ENCODE measurements around the gene CYP4F2. TPM values are rescaled to one million over a fixed set of nuclear protein-coding genes. Genes with fewer than 3 reads are reported as not detected.
"Not testable (repeated sequence)": the region's sequence is repeated elsewhere in the genome, so short reads cannot be mapped to it uniquely, and the experiment has no call there.

CYP4F2 gene
- polyA plus RNA-seq, 10 donors = not detected

DNA sequence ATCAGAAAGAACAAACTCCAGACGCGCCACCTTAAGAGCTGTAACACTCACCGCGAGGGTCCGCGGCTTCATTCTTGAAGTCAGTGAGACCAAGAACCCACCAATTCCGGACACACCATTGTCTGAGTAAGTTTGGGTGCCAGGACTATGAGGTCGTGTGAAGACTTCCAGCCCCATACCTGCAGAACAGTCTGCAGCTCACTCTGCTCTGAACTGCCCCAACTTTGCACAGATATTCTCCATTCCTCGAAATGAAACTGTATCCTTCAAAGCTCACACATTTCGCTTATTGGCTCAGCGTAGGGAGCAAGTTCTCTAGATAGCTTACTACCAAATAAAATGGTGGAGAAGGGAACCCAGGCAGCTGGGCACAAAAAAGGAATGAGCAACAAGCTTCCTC, 2.6 kb upstream of the CYP4F2 start:
- DNase-seq = no peak

- DNase-seq = not testable (repeated sequence)
These were observed 2.2 kb upstream of the CYP4F2 start for GRCh38 chr19:15900032-15900431.

GRCh38 chr19:15899561-15899960, 1.7 kb upstream of the CYP4F2 start:
- DNase-seq = not testable (repeated sequence)

- DNase-seq = no peak
These were observed 692 bp downstream of the CYP4F2 start for GRCh38 chr19:15897026-15897737.

- DNase-seq = no peak
These were observed 1.9 kb downstream of the CYP4F2 start for GRCh38 chr19:15895876-15896430.

DNA sequence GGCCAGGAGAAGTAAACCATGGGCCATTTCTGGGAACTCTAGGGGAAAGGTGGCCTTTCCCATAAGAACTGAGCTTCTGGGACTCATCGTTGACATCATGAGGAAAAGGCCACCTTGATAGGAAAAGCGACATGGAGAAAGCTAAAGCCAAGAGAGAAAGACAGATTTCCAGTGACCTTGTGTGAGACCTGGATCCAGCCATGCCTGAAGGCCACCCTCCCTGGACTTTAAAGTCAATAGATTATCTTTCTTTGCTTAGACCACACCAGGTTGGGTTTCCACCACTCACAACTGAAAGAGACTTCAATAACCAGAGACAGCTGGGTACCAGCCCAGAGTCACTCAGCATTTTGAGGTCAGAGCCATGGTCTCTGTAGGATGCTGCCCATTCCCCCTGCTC, 3.5 kb downstream of the CYP4F2 start:
- no peak for DNase-seq

DNA sequence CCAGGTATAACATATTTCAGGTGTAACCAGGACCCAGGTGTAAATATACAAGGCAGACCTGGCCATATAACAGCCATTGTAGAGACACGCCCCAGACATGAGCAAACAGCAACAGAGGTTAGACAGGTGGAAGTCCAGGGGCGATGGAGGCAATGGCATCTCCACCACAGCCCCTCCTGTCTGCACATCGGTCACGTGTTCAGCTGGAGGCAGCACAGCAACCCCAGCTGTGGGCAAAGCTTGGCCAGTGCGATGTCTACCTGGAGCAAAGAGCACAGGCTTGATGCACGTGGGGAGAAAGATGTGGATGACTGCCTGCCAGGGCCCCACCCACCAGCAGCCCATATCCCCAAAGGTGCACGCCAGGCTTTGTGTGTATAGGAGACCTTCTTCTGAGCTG, 4.4 kb downstream of the CYP4F2 start:
- no peak for DNase-seq

GRCh38 chr19:15892012-15892411, 5.9 kb downstream of the CYP4F2 start:
- DNase-seq = no peak

DNA sequence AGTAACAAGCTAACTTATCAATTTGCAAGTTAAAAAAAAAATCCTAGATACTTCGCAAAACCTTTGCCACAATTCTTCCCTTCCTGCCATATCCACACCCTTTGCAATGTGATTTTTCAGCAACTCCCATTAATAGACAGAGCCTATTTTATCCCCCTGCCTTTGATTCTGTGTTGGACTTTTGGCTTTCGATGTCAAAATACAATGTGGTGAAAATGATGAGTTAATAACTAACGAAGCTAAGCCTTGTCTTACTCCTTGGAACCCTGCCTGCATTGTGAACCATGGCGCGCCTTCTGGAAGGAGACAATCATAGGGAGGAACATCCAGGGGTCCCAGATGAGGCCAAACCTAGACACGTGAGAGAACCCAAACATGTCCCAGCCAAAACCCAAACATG, 6.4 kb downstream of the CYP4F2 start:
- DNase-seq = no peak

- DNase-seq = not testable (repeated sequence)
These were observed 8.5 kb downstream of the CYP4F2 start for GRCh38 chr19:15889339-15889738.

- no peak for DNase-seq
These were observed 12.0 kb downstream of the CYP4F2 start for GRCh38 chr19:15885919-15886318.

GRCh38 chr19:15885167-15885566, 12.7 kb downstream of the CYP4F2 start:
- DNase-seq = no peak

- DNase-seq = not testable (repeated sequence)
These were observed 14.5 kb downstream of the CYP4F2 start for GRCh38 chr19:15883329-15883728.

DNA sequence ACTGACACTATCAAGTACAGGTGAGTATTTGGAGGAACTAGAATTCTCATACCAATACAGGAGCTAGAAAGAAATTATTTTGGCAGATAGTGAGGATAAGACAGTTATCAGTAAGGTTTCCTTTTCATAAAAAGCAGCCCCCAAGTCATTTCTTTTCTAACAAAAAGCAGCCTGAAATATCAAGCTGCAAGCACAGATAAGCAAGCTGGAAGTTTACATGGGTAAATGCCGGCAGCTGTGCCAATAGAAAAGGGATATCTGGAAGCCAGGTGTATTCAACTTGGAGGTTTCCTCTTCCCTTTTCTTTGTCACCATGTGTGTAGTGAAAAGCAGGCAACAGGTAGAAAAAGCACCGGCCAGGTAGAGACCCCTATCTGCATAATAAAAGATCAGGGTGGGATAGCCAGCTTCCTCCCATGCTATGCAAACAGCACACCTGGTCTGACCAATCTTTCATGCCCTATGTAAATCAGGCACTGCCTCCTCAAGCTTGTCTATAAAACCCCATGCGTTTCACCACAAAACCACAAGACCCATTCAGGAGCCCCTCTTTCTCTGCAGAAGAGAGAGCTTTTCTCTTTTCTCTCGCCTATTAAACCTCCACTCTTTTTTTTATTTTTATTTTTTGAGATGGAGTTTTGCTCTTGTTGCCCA, 22.9 kb downstream of the CYP4F2 start:
- DNase-seq = no peak

- not testable (repeated sequence) for DNase-seq
These were observed 24.1 kb downstream of the CYP4F2 start for GRCh38 chr19:15873771-15874170.

DNA sequence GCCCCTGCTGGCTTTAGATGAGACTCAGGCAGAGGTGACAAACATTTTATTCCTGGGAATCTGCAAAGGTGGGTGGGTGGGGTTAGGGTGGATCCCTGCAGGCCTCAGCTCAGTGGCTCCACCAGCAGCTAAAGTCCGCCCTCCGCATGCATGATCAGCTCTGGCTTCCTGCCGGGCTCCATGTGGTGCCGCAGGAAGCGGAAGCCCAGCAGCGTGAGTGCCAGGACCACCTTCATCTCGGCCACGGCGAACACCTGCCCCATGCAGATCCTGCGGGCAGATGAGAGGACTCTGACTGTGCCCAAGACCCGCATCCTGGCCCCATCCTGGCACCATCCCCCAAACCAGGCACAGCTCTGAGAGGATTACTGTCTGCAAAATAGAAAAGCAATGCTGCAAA, 26.3 kb downstream of the CYP4F2 start:
- DNase-seq = no peak

DNA sequence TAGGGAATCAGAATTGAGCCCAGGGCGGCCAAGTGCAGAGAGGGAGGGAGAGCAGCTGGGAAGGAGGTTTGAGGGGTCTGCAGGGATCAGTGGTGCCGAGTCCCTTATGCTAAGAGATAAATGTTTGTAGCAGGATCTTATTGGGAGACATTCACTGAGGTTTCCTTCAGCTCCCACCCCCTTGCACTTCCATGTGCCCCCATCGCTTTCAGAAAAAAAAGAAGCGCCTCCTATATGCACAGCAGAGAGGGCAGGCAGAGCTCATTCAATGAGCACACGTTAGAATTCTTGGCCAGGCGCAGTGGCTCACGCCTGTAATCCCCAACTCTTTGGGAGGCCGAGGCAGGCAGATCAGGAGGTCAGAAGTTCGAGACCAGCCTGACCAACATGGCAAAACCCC, 28.0 kb downstream of the CYP4F2 start:
- no peak for DNase-seq

GRCh38 chr19:15869109-15869555, 28.7 kb downstream of the CYP4F2 start:
- DNase-seq = peak; percentile 1 to 28 (median 12)

DNA sequence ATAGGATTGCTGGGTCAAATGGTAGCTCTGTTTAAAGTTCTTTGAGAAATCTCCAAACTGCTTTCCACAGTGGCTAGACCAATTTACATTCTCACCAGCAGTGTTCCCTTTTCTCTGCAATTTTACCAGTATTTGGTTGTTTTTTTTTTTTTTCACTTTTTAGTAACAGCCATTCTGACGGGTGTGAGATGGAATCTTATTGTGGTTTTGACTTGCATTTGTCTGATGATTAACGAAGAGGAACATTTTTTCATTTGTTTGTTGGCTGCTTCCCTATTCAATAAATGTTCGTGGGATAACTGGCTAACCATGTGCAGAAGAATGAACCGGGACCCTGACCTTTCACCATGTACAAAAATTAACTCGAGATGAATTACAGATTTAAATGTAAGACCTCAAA, 31.2 kb downstream of the CYP4F2 start:
- no peak for DNase-seq

DNA sequence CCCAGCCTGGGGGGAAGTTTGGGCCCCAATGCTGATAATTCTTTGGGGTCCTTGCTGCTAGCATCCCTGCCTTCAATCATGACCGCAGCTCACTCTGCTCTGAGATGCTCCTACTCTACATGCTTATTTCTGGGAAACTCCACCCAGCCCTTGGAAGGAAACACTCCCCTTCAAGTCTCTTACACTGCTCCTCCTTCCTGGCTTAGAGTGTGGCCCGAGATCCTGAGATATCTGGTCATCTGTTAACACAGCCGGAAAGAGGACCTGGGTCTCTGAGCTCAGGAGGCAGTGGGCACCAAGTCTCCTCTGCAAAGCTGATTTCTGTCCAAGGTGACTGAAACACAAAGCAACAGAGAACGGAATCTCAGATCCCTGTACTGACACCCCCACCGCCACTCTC, 33.0 kb downstream of the CYP4F2 start:
- DNase-seq = no peak

DNA sequence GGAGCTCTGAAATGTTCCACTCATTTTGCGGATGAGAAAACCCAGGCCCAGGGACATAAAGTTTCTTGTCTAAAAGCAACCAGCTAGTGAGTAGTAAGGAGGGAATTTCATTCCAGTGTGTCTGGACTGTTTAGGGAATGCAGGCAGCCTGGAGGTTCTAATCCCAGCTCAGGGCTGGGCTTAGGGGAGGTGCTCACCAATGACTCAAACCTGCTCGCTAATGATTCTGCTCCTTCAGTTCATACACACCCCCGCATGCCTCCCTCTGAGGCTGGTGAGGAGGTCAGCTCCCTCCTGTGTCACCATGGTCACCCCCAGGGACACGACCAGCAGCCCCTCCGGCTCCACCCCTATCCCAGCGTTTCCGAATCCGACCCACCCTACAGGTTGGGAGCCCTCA, 34.6 kb downstream of the CYP4F2 start:
- DNase-seq = no peak

- DNase-seq = no peak
These were observed 35.4 kb downstream of the CYP4F2 start for GRCh38 chr19:15862444-15862843.

- DNase-seq = no peak
These were observed 37.4 kb downstream of the CYP4F2 start for GRCh38 chr19:15860522-15860921.

Data from muscle of back (tissue), 11 donors.